ENCODE data around the gene POLR1C.

Gene POLR1C

GRCh38 chr6:43481591-43482236 is 35.2 kb upstream of the POLR1C start:
- peaks cover 22% of the 10 kb centered on the region for H3K4me1 ChIP-seq (ENCODE audit: insufficient read depth, poor library complexity, severe bottlenecking)
- ATAC-seq (ENCODE audit: low read depth) (peak; percentile 93), DNase-seq (ENCODE audit: low spot score) (no peak)
- peaks cover 30% of the 10 kb centered on the region for H3K36me3 ChIP-seq (ENCODE audit: low read depth)
- TF ChIP-seq, protein P1, sequence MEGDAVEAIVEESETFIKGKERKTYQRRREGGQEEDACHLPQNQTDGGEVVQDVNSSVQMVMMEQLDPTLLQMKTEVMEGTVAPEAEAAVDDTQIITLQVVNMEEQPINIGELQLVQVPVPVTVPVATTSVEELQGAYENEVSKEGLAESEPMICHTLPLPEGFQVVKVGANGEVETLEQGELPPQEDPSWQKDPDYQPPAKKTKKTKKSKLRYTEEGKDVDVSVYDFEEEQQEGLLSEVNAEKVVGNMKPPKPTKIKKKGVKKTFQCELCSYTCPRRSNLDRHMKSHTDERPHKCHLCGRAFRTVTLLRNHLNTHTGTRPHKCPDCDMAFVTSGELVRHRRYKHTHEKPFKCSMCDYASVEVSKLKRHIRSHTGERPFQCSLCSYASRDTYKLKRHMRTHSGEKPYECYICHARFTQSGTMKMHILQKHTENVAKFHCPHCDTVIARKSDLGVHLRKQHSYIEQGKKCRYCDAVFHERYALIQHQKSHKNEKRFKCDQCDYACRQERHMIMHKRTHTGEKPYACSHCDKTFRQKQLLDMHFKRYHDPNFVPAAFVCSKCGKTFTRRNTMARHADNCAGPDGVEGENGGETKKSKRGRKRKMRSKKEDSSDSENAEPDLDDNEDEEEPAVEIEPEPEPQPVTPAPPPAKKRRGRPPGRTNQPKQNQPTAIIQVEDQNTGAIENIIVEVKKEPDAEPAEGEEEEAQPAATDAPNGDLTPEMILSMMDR (IDR thresholded peaks at IDR 0.05; ENCODE audit: poor library complexity, severe bottlenecking): no peak
- no peaks in the 10 kb centered on the region for H3K9me3 ChIP-seq (ENCODE audit: severe bottlenecking)
- H3K4me3 ChIP-seq (ENCODE audit: severe bottlenecking): no peak overlapping the region
- H3K27ac ChIP-seq (ENCODE audit: poor library complexity, severe bottlenecking): peak overlapping the region; percentile 74
- H3K27me3 ChIP-seq (ENCODE audit: insufficient read depth, poor library complexity, severe bottlenecking): no peaks in the 10 kb centered on the region

DNA sequence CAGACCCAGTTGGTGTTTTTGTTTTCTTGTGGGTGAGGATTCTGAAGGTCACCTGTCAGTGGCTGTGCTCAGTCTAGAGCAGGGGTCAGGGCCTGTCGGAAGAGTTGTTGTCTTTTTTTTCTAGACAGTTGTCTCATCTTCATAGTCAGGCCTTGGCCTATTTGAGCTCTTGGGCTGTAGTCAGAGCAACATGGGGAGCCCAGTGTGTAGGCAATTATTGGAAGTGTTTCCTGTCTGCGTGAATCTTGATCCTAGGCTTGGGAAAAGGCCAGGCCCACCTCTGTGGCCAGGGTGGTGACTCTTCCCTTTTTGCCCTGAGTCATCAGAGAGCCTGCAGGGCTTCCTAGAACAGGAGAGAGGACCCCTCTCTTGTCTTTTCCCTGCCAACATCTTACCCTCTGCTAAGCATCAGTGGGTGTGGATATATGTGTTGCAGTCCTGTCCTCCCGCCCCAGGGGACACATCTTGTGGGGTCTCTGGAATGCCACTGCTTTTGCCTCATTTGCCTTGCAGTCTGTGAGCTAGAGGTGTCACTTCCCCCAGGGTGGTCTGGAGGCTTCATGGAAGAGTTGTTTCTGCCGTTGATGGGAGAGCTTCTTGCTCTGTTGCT is 28.1 kb upstream of the POLR1C start:
- no peaks in the 10 kb centered on the region for H3K27me3 ChIP-seq (ENCODE audit: insufficient read depth, poor library complexity, severe bottlenecking)
- H3K4me1 ChIP-seq (ENCODE audit: insufficient read depth, poor library complexity, severe bottlenecking): peaks cover 28% of the 10 kb centered on the region
- H3K27ac ChIP-seq (ENCODE audit: poor library complexity, severe bottlenecking): no peak overlapping the region
- DNase-seq (ENCODE audit: low spot score) (no peak), ATAC-seq (ENCODE audit: low read depth) (0 out of 3 replicates have a peak, but pooled peaks have one; percentile 11)
- H3K36me3 ChIP-seq (ENCODE audit: low read depth): peaks cover 12% of the 10 kb centered on the region
- H3K4me3 ChIP-seq (ENCODE audit: severe bottlenecking): no peak overlapping the region
- no peaks in the 10 kb centered on the region for H3K9me3 ChIP-seq (ENCODE audit: severe bottlenecking)
- TF ChIP-seq, protein P1 (IDR thresholded peaks at IDR 0.05; ENCODE audit: poor library complexity, severe bottlenecking): no peak

- no peaks in the 10 kb centered on the region for H3K9me3 ChIP-seq (ENCODE audit: severe bottlenecking)
- DNase-seq (ENCODE audit: low spot score) (no peak), ATAC-seq (ENCODE audit: low read depth) (no peak)
- H3K36me3 ChIP-seq (ENCODE audit: low read depth): peaks cover 8% of the 10 kb centered on the region
- H3K4me3 ChIP-seq (ENCODE audit: severe bottlenecking): no peak overlapping the region
- peaks cover 35% of the 10 kb centered on the region for H3K4me1 ChIP-seq (ENCODE audit: insufficient read depth, poor library complexity, severe bottlenecking)
- no peak overlapping the region for H3K27ac ChIP-seq (ENCODE audit: poor library complexity, severe bottlenecking)
- TF ChIP-seq, protein P1 (IDR thresholded peaks at IDR 0.05; ENCODE audit: poor library complexity, severe bottlenecking): no peak
- no peaks in the 10 kb centered on the region for H3K27me3 ChIP-seq (ENCODE audit: insufficient read depth, poor library complexity, severe bottlenecking)
Measured at GRCh38 chr6:43489277-43490072, 27.4 kb upstream of the POLR1C start.

DNA sequence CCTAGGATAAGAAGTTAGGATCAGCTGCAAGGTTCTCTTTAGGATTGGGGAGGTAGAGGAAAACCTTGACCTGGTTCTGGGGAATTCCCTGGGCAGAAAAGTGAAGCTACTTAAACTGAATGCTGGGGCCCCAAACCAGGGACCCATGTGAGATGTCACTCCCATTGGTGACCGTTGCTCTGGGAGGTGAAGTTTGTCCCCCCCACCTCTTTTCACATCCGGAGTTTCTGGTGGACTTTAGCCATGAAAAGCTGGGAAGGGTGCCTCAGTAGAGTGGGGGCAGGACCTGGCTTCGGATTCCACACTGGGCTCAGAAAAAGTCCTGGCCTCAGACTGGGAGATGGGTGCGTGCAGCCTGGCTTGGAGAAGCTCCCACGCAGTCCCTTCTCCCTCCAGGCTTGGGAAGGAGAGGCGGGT is 26.4 kb upstream of the POLR1C start:
- Histone ChIP-seq H3K36me3 (ENCODE audit: low read depth) (peaks cover 7% of the 10 kb centered on the region; the same call in 1 of the 2 replicates), H3K4me1 (ENCODE audit: insufficient read depth, poor library complexity, severe bottlenecking) (peaks cover 46% of the 10 kb centered on the region), H3K9me3 (ENCODE audit: severe bottlenecking) (no peaks in the 10 kb centered on the region), H3K27ac (ENCODE audit: poor library complexity, severe bottlenecking) (no peak overlapping the region), H3K4me3 (ENCODE audit: severe bottlenecking) (no peak overlapping the region), H3K27me3 (ENCODE audit: insufficient read depth, poor library complexity, severe bottlenecking) (no peaks in the 10 kb centered on the region)
- ATAC-seq (ENCODE audit: low read depth) (no peak), DNase-seq (ENCODE audit: low spot score) (no peak)
- TF ChIP-seq, protein P1 (IDR thresholded peaks at IDR 0.05; ENCODE audit: poor library complexity, severe bottlenecking): no peak
